ENCODE measurements around the gene ACTL10.
"Not testable (repeated sequence)": the region's sequence is repeated elsewhere in the genome, so short reads cannot be mapped to it uniquely, and the experiment has no call there.

ACTL10 gene

GRCh38 chr20:33700696-33701441 lies 34.1 kb downstream of the ACTL10 start:
- not testable (repeated sequence) for DNase-seq

- no peak for DNase-seq
Measured at GRCh38 chr20:33701629-33702450, 35.1 kb downstream of the ACTL10 start.

GRCh38 chr20:33702861-33703260 lies 36.1 kb downstream of the ACTL10 start:
- DNase-seq, result no peak

GRCh38 chr20:33703498-33704137 lies 36.9 kb downstream of the ACTL10 start:
- no peak for DNase-seq

GRCh38 chr20:33704197-33704924 lies 37.6 kb downstream of the ACTL10 start:
- no peak for DNase-seq

GRCh38 chr20:33707668-33708067 lies 40.9 kb downstream of the ACTL10 start:
- DNase-seq, result no peak

- DNase-seq, result no peak
Measured at GRCh38 chr20:33709398-33709797, 42.7 kb downstream of the ACTL10 start.

- DNase-seq, result no peak
Measured at GRCh38 chr20:33709905-33710541, 43.3 kb downstream of the ACTL10 start.

- DNase-seq, result no peak
Measured at GRCh38 chr20:33710681-33711445, 44.1 kb downstream of the ACTL10 start.

GRCh38 chr20:33711446-33711738 lies 44.6 kb downstream of the ACTL10 start:
- DNase-seq, result no peak

- DNase-seq, result no peak
Measured at GRCh38 chr20:33713865-33714367, 47.2 kb downstream of the ACTL10 start.

- no peak for DNase-seq
Measured at GRCh38 chr20:33716498-33716897, 49.8 kb downstream of the ACTL10 start.

Measured in effector CD4-positive, alpha-beta T cell (primary cell).